NCI-H2029 treated with DMSO at 0.1 percent for 48 hours (cell line): ENCODE measurements around the gene GBA2.

Experiments
- DNase-seq: peaks from one replicate; lab custom pipeline; 2025; lab: John Stamatoyannopoulos, UW

Gene GBA2

DNA sequence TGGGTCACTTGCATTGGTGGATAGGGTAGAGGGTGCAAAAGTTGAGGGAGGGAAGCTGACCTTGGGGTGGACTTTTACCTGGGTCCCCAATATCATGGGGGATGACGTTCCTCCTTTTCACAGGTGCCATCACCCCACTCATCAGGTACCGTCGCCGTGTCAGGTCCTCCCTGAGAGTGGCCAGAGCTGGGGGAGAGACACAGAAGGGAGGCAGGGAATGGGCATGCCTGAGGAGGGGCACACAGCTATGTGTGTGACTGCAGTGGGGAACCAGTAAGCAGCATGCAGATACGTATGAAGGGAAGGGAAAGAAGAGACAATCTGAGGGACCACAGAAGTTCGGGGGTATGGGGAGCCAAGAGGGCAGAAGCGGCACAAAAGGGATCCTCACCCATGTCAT, 10.1 kb downstream of the GBA2 start:
- no peak for DNase-seq

DNA sequence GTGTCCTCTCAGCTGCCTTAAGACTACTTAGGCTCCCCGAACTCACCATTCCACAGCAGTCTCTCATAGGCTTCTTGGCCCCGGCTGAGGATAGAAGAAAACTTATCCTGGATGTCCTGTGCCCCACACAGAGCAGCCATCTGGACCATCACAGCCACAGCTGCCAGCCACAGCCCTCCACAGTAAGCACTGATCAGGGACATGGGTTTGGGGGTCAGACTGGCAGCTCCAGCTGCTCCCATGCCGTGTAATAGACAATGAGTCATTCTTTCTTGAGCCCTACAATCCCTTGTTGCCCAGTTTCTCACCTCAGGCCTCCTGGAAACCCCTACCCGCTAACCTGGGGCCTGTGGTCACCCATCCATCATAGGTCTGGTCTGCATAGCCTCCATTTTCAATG, 10.8 kb downstream of the GBA2 start:
- no peak for DNase-seq

DNA sequence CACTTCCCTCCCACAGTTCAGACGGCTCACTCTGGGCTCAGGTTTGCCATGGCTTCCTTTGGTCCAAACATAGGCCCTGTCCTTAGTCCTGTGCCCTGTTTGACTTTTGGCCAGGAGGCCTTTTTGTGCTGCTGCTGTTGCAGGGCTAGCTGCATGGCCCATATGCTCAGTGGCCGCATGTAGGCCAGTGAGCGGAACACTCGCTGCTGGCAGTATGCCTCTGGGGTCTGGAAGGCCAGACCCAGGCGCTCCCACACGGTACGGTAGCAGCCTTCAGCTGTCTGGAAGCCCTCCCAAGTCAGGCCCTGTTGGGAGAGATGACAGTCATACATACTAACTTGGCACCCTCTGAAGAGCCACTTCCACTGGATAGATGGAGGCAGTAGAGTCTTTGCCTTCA, 11.9 kb downstream of the GBA2 start:
- DNase-seq, result no peak

DNA sequence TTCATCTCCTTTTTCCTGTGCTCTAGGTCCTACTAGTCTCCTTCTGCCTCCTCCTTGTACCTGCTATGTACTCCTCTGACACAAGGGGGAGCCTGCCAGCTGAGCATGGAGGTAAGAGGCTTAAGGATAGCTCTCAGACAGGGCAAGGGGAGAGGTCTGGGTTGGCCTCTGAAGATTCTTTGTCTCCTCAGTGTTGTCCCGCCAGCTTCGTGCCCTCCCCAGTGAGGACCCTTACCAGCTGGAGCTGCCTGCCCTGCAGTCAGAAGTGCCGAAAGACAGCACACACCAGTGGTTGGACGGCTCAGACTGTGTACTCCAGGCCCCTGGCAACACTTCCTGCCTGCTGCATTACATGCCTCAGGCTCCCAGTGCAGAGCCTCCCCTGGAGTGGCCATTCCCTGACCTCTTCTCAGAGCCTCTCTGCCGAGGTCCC, 12.8 kb downstream of the GBA2 start:
- DNase-seq, result peak; percentile 64

DNA sequence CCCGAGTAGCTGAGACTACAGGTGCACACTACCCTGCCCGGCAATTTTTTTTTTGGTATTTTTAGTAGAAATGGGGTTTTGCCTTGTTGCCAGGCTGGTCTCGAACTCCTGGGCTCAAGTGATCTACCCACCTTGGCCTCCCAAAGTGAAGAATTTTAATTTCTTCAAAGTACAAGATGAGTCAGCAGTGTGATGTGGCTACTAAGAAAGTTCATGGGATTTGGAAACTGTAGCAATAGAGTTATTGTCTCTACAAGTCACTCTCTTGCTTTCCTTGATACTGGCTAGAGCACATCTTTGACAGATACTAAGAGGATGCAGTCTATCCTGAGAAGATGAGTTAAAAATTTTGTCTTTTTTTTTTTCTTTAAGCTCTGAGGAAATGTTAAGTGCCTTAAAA, 14.9 kb downstream of the GBA2 start:
- no peak for DNase-seq

DNA sequence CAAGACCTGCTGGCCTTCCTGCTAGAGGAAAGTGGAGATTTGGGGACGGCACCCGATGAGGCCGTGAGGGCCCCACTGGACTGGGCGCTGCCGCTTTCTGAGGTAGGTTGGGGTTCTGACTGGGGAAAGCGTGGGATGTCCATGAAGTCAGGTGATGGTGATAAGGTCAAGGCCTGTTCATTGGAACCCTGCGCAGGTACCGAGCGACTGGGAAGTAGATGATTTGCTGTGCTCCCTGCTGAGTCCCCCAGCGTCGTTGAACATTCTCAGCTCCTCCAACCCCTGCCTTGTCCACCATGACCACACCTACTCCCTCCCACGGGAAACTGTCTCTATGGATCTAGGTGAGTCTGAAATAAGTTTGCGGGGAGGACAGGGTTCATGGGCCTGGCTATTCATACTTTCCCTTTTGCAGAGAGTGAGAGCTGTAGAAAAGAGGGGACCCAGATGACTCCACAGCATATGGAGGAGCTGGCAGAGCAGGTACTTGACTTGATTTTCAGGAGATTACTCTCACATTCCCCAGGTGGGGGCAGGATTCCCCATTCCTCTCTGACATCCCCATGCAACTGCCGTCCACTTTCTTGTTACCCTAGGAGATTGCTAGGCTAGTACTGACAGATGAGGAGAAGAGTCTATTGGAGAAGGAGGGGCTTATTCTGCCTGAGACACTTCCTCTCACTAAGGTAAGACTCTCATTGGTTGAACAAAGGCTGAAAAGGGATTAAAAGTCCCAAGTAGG, 16.1 kb downstream of the GBA2 start:
- DNase-seq, result no peak

DNA sequence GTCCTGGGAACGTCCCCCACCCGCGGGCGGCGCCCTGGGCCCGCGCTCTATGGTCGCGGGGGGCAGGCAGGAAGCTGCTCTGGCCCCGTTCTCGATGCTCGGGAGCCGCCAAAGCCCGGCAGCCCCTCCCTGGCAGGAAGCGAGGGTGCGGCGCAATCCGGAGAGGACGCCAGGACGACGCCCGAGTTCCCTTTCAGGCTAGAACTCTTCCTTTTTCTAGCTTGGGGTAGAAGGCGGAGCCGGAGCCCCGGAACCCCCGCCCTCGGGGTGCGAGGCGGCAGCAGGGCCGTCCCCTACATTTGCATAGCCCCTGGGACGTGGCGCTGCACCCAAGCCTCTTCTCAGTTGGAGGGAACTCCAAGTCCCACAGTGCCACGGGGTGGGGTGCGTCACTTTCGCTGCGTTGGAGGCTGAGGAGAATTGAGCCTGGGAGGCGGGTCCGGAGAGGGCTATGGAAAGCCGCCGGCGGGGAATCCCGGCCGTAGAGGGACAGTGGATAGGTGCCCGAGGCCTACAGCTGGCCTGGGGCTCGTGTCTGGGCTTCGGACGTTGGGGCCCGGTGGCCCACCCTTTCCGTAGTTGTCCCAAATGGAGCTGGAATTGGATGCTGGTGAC, 16.7 kb downstream of the GBA2 start, which contains the start of the genes CREB3 and TLN1:
TSS of gene CREB3 (plus strand) at position 482 of the 615 bp plus-strand sequence. CDS start at position 589, 107 bp downstream.
TSS of gene TLN1 (minus strand) at position 11 of the 615 bp plus-strand sequence. CDS start 6,501 bp downstream, outside the sequence.
- DNase-seq, result peak; percentile 98

DNA sequence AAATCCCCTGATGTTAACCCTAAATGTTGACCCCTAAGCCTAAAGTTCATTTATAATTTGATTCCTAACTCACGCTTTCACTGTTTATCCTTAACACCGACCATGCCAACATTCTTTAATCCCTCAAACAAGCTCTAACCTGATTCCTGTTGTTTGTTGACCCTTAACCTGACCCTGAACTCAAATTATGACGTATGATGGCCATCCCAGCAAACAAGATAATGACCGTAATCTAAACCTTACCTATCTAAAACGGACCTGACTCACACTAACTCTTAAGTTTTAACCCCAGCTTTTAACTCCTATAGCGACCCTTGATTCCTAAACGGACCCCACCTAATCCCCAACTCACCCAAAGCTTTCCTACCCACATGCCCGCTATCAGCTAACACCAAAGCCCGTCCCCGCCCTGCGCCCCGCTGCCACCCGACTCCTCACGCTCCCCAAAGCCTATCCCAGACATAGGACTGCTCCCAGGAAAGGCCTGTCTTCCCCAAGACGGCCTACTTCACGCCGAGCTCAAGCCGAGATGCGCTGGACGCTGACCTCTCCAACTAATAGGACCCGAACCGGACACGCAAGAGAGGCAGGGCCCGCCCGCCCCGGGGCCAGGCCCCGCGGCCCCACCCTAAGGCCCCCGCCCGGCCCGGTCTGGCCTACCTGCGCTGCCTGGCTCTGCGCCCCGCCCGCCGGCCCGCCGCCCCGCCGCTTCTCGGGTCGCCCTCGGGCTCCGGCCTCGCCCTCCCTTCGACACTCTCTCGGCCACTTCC, 17.4 kb downstream of the GBA2 start:
- DNase-seq, result no peak

DNA sequence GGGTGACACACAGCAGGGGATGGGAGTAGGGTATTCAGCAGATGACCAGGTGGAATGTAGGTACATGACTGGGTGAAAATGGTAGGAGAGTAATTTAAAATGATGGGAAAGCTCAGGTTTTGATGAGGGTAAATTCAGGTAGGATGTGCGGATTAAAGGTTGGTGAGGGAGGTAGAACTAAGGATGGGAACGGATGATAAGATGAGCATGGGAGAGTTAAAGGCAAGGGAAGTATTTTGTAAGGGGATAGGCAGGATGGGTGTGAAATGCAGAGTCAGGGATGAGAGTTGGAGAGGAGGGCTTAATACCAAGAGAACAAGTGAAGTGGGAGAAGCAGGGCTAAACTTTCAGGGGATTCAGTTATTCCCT, 18.6 kb downstream of the GBA2 start:
- DNase-seq, result no peak

DNA sequence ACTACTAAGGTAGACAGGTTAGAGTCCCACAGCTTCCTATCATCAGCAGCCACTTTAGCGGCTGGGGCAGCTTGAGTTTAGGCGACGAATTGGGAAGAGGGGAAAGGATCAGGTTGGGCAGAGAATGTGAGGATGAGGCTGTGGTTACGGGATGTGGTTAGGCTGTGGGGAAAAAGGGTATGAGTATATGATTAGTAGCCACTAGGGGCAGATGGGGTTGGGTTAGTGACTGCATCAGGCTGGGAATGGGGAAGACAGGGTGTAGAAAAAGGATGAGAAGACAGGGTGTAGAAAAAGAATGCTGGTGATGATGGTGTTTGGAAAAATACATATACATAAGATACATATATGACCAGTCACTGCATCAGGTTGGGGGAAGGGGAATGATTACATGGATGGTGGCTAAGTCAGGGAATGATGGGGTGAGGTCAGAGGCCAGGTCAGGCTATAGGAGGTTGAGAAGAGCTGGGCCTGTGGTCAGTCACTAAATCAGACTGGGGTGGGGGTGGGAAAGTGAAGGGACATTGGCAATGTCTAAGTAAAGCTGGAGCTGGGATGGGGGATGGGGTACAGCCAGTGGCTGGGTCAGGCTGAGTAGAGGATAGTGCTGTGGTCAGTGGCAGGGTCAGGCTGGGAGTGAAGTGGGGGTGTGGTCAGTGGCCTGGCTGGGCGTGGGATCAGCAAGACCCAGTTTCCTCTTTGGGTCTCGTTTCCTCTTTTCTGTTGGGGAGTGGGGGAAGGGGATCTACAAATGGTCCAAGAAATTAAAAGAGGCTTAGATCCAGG, 19.1 kb downstream of the GBA2 start:
- DNase-seq, result no peak

DNA sequence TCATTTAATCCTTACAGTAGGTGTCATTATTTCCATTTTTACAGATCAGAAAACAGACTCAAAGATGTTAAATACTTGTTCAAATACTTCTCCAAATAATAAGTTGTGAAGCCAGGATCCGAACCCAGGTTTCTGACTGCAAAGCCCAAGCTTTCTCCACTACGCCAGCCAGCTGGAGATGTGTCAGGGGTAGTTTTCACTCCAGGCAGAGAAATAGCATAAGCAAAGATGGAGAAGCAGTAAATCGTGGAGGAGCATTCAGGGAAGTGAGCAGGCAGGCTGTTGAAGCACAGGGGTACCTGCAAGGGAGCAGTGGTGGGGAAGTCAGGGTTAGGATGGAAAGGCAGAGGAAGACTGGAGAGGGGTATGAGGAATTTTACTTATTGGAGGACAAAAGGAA, 19.9 kb downstream of the GBA2 start:
- no peak for DNase-seq

DNA sequence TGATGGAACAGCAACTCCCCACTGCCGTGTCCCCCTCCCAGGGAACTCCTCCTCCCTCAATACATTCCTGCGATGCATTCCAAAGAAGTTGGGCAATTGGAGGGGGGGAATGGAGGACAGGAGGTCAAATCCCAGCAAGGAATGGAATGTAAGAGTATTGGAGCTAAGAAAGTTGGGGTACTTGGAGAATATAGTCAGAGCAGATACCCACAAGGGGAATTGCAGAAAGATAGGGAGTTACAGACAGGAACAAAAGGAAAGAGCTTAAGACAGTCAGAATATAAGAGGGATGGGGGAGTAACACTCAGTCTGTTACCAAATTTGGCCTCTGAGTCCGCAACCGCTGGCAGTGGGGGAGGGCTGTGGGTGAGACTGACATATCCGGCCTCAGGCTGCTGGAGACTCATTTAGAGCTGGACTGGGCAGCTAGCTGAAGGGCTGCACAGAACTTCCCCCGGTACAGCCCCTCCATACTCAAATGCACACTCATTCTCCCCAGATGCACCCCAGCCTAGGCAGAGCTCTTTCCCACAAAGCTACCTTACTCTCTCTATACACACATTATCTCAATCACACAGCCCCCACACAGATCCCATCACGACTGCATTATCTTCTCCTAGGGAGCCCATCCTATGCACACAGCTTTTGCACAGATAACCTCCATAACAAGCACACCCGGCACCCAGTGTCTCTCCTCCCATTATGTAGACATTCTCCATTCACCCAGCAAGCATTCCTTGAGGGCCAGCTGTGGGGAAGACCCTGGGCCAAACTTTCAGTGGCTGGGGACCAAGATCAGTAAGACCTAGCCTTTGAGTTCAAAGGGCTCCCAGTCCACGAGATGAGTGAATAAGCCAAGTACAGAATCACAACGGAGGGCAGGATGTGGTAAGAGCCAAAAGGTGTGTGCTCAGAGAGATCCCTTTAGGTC, 20.7 kb downstream of the GBA2 start:
- DNase-seq, result no peak

DNA sequence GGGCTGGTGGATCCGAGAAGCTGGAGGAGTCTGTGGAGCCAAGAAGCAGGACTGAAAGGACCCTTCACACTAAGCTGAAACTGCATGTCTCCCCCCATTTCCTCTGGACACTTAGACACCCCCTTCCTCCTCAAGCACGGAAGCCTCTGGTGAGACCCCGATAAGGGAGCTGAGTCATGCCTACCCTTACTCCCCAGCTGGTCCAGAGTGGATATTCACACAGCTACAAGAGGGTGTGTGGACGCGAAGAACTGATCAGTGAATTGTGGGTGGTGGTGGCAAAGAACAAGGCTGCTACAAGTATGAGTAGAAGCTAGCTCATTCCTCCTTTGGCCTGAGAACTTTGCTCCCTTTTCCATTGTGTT, 21.4 kb downstream of the GBA2 start:
- DNase-seq, result no peak

DNA sequence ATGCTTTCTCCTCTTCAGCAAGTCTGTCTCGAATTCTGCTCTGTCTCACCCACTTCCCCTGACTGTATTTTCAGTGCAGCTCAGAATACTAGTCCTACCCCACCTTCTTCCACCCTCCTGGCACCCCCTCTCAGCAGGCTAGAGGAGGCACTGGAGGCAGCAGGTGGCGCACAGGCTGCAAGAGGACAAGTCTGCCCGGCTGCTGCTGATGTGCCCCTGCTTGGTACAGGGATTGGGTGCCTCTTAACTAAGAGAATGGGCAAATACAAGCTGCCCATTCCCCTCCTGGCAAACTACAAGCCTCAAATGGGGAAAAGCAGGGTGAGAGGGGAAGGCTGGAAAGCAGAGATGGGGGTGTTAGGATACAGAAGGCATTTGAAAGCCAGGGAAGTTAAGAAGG, 22.1 kb downstream of the GBA2 start:
- DNase-seq, result no peak

DNA sequence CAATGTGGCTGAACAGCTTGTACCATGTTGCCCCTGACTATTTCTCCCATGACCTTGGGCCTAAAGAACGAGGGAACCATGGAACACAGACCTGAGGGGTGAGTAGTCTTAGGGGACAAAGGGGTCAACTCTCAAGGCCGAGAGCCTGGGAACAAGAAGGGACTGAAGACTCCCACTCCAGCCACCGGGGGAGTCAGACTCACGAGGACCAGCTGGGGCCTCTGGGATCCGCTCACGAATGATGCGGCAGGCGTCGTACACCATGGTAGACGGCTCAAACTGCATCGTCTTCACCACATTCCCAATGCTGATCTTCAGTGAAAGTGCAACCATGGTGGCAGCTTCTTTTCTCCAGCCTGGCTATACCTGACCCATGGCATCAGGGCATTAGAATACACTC, 23.7 kb downstream of the GBA2 start:
- no peak for DNase-seq

DNA sequence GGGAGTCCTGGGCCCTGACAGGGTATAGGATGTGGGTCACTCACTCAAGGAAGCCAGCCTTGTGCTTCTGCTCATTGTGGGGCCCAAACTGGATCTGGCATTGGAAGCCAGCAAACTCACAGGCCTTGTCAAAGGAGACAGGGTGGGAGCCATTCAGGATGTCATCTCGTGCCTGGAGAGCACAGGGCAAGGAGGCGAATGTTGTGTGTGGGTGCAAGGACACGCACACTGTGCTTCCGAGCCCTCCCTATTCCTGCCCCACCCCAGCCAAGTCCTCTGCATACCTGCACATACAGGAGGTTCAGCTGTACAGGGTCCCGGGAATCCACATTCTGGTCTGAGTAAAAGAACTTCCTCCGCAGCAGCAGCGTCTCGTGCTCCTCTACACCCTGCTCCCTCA, 25.1 kb downstream of the GBA2 start:
- no peak for DNase-seq

DNA sequence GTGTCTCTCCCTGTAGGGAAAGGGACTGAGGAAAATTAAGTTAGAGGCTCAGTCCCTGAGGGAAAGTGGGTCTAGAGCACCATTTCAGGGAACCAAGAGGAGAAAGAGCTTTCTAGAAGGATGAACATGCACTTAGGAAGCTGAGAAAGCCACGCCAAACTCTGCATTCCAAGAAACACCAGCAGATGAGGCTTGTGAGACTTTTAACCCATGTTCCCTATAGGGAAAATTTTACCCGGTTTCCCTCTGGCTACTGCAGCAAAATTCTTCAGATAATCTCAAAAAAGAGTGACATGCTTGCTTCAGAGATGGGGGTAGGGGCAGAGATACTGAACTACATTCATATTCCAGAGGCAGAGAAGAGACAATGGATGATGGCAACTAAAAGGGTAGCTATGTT, 25.6 kb downstream of the GBA2 start:
- DNase-seq, result no peak

DNA sequence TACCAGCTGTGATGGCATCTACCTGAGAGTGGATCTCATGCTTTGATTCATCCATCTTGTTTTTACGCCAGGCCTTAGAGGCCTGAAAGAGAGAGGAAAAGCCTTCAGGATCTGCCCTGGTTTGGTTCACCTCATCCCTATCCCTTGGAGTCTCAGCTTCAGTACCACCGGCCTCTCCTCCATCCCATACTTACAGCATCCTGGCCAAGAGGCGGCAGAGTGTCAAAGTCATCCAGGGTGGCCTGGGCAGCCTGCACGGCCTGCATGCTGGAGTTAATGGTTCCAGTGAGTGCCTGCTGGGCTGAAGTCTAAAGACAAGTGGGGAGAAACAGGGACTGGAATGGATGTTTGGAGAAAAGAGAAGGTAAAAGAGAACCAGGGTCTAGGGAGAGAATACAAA, 29.5 kb downstream of the GBA2 start:
- DNase-seq, result no peak

DNA sequence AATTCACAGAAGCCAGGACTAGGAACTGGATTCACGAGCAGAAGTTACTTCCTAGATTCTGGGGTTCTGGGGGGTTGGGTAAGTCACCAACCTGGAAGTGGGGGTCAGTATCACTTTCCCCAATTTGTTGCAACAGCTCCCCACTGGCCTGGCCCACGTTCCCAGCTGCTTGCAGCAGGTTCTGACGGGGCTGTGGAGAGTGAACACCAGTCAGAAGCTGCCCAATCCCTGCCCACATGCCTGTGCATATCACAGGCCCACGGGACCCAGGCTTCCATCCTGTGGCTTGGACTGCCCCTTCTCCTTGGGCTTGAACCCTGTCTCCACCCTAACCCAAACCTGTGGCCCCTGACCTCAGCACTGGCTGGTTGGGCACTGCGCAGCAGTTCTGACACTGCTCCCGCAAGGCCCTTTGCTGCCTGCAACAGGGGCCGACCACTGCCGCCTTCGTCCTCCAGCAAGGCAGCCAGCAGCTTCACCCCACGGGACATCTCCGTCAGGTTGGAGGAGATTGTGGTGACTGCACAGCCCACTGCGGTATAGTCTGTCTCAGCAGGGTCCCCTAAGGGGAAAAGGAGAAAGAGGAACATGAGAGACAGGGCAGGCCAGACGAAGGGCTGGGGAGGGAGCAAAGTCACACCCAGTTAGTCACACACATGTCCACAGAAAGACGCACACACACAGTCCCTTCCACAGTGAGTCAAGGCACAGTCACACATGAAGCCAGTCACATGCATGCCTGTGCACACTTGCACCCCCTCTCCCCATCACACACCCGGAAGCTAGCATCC, 30.1 kb downstream of the GBA2 start:
- no peak for DNase-seq

DNA sequence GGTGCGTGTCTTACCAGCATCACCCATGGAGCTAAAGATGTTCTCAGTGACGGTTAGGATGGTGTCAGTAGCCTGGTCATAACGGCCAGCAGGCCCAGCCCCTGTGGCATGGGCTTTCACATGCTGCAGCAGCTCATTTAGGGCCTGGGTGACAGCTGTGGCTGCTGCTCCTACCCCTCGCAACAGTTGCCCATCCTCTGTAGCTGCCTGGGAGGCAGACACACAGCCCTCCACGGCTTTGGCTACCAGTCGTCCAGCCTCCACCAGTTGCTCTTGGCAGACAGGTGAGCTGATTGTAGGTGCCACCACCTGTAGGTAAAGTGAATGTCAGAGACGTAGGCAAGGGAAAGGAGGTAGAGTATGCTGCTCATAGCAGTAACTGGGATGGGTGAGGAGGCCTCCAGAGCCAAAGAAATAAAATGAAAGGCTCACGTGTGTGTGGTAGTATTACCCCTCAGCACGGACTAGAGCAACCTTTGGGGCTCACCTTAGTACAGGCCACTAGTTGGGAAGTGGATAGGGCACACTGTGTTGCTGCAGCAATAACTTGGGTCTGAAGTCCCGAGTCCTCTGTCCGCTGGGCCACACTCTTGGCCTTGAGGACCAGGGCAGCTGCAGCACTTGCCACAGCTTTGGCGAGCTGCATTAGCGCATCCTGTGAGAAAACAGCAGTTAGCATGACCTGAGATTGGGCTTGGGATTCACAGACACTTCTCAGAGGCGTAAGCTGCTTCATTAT, 31.7 kb downstream of the GBA2 start:
- no peak for DNase-seq
